Neural progenitor cell (in vitro differentiated cells): ENCODE measurements around the gene RNF151.

Source experiments
- CTCF ChIP-seq: fragments of 200-600 bp; sonication (generic); IDR thresholded peaks from 2 replicates; pipeline ENCODE4 v1.5.1; 2017; ENCODE audit warnings: antibody characterized with exemption, mild to moderate bottlenecking
- EZH2 ChIP-seq: fragments of 200-600 bp; sonication (generic); IDR thresholded peaks from 2 replicates; pipeline ENCODE4 v1.6.1; 2017; ENCODE audit warnings: antibody characterized with exemption, mild to moderate bottlenecking, moderate library complexity

- TF ChIP-seq EZH2 (peak; percentile 93), CTCF (no peak)
Observed at GRCh38 chr16:1917665-1918350, 48.8 kb upstream of the RNF151 start.
